Skeletal muscle cell (primary cell): ENCODE data around the gene CSTPP1.
"Not testable (repeated sequence)": the region's sequence is repeated elsewhere in the genome, so short reads cannot be mapped to it uniquely, and the experiment has no call there.

Experiments used
- DNase-seq: peaks from one replicate; pipeline ENCODE4 v3.0.0-alpha.2; 2010; ENCODE audit warnings: low read depth
- H3K4me3 ChIP-seq: 2 replicates; pipeline ENCODE4 v1.5.1; 2011; ENCODE audit warnings: low read depth, mild to moderate bottlenecking, control low read depth, low read length, moderate library complexity

CSTPP1 gene

DNA sequence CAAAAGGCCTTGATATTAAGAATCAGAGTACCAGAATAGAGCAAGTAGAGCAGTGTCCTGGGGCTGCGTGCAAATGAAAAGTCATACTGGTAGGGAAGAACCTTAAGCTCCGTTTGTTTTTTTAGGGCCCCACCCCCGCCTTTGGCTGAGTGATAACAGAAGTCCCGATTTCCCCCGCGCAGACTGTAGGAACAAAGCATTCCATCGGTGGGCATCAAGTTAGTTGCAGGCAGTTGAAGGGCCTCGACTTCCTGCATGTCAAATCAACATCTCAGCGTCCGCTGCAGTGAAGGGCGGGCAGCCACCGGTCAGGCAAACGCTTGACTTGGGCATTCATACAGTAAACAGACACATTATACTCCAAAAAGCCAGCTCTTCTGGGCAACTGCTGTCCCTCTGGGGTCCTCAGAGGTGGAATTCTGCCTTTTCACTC lies 29.9 kb upstream of the CSTPP1 start:
- DNase-seq: no peak
- H3K4me3 ChIP-seq: no peak overlapping the region

DNA sequence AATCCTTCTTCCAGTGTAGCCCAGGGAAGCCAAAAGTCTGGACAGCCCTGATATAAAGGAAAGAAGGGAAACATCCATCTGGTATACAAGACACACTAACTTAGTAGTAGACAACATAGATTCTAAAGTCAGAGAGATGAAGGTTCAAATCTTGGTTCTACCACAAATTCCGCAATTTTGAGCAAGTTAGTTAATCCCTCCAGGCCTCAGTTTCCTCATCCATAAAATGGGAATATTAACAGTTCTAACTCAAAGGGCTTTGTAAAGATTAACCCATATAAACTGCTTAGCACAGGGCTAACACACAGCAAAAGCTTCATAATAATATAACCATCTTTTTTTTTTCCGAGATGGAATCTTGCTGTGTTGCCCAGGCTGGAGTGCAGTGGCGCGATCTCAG lies 29.0 kb upstream of the CSTPP1 start:
- no peak for DNase-seq
- no peak overlapping the region for H3K4me3 ChIP-seq

DNA sequence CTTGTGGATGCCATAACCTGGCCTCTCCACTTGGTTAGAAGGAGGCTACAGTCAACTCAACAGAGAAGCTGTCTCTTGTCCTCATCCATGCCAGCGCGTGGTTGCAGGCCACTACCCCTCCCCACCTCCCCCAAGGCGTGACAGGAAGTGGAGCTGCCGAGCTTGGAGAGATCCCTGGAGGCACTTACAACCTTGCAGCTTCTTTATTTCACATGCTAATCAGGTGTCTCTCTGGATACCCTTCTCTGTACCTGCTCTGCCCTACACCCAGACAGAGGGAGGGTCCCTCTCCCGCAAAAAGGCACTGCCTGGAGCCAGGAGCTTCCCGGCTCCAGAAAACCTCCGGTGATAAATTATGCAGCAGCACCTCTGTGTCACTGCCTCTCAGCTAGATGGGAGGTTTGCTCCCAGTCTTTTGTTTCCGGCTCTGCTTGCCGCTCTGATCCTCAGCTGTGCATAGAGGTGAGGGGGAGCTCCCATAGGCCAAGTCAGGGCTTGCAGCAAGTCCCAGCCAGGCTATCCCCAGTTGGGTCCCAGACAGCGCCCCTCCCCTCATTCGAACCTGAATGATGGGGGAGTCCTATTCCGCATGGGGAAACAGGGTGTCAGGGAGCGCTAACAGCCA lies 23.9 kb upstream of the CSTPP1 start:
- DNase-seq: no peak
- no peak overlapping the region for H3K4me3 ChIP-seq

DNA sequence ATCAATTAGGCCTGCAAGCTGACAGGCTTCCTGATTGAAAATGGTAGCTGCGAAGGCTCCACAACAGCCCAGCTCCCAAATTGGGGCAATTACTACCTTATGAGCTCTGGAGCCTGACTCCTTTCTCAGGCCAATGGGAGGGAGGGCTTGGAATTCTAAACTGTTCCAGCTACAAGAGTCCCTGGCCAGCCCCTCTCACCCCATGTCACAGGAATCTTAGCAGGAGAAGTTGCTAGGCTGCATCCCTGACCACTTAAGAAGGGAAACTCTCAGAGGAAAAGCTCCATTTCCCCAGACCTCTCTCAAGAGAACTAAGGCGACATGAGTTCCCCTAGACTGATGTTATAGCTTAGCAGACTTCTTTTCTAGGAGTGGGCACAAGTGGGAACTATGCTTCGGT lies 23.1 kb upstream of the CSTPP1 start:
- DNase-seq: no peak

DNA sequence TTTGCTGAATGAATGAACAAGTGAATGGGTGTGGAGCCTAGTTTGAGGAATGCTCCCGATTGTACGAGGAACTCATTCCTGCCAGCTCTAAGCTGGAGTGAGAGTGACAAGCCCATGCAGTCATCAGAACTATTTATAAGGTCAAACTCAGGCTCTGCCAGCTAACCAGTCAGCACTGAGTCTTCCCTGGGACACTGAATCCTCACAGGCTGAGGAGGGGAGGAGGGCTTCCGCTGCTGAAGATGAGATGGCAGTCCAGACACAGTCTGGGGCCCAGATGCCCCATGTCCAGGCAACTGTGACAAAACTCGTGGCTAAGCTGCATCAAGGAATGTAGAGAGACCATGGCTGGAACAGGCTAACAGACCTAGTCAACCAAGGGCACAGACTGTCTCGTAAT lies 22.2 kb upstream of the CSTPP1 start:
- H3K4me3 ChIP-seq: no peak overlapping the region
- peak; percentile 14 for DNase-seq

More for the DNA sequence above, 23.1 kb upstream of the CSTPP1 start:
- H3K4me3 ChIP-seq: no peak overlapping the region

DNA sequence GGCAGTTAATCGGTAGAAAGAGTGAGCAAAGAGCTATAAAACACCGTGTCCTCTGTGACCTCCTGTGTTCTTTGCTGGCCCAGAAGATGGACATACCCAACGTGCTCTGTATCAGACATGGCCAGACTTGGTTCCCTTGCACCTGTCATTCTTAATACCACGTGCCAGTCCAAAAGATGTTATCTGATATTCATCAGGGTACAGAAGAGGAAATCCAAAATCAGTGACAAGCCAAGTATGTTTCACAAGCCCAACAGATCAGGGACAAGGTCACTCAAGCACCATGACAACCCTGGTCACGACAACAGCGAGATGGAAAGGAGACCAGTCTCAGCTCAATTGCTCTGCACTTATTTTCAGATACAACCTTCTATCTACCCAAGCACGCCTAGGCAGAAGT lies 21.7 kb upstream of the CSTPP1 start:
- DNase-seq: no peak
- H3K4me3 ChIP-seq: no peak overlapping the region

DNA sequence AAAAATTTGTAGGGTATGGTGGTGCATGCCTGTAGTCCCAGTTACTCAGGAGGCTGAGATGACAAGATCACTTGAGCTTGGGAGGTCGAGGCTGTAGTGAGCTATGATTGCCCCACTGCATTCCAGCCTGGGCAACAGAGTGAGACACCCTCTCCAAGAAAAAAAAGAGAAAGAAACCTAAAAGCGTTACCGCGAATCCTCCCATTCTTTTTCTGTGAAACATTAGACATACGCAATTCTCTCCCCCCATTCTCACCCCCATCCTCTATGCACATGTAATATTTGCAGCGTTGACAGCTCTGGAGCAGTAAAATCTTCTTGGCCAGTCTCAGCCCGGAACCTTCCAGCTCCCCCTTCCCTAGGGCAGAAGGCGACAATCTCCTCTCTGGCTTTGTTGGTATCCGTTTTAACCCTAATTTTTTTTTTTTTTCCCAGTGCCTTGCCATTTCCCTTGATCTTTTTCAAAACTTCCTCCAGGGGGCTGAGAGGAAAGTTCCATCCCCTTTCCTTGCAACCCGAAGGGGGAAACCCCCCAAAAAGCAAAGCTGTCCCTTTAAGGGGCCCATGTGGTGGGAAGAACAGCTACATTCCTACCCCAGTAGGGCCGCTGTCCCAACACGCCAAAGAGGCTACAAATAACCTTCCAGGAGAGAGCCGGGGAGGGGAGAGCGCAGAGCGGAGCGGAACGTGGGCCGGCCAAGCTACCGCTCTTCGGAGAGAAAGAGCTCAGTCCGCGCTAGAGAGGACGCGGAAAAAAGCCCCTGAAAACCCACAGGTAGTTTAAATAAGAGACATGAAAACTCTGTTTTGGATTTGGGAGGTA lies 20.1 kb upstream of the CSTPP1 start:
- peak; percentile 58 for DNase-seq
- H3K4me3 ChIP-seq: peak overlapping the region; percentile 65

DNA sequence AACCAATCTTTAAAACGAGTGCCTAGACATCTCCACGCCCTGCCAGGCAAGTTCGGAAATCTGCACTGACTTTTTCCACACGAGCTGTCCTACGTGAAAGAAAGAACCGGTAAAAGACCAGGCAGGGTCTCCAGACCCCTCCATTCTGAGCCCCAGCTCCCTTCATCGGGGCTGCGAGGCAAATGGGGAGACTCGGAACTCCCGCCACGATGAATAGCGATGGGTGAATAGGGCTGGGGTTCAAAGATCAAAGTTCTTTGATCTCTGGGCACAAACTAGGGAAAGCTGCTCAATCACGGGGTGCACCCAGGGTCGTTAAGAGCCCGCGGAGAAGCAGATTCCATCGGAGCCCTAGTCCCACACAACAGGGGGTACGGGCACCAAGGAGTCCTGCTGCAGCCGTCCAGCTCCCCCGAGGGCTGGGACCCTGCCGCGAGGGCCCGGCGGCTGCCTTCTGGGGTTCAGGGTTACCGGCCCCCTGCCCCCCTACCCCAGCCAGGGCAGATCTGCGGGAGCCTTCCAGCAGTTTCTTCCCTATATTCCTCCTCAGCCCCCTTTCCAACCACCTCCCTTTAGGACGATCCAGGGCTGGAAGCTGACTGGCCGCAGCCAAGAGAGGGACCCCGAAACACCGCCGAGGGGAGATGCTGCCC lies 19.3 kb upstream of the CSTPP1 start:
- H3K4me3 ChIP-seq: peak overlapping the region; percentile 65
- DNase-seq: no peak

DNA sequence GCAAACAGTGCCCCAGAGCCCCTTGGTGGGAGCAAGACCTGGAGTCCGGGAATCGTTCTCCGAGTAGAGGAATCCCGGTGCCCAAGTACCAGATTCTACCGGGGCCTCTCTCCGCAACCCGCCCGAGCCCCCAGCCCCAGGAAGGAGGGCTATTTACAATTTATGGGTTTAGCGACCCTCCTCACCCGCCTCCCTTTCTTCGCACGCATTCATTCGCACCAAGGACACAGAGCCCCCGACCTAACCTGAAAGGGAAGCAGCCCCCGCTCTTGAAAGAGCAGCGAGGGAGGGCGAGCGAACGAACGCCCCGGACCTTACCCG lies 18.8 kb upstream of the CSTPP1 start:
- peak overlapping the region; percentile 65 for H3K4me3 ChIP-seq
- no peak for DNase-seq

DNA sequence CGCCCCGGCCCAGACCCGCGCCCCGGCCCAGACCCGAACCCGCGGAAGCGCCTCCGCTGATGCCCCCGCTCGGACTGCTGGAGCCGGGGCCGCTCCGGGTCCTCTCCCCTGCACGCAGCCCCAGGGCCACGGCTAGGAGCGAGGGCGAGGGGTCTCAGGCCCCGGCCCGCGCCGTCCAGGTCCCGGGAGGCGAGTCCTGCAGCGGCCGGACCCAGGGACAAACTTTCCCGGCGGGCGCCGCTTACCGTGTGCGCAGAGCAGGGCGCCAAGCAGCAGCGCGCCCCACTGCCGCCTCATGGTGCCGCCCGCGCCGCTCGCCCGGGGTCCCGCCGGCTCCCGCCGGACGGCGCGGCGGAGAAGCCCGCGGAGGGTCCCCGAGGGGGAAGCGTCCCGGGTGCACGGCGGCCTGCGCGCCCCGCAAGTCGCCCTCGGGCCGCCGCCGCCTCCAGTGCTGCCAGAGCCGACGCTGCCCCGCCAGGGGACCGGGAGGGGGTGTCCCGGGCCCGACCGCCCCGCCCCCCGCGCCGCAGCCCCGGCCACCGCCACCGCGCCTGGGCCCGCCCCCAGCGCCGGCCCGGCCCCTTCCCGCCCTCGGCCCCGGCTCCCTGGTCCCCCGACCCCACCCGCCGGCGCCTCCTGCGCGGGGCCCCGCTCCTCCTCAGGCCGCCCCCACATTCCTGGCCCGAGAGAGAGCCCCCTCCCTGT lies 18.3 kb upstream of the CSTPP1 start, which contains the start of gene LRP4:
TSS of gene LRP4 (minus strand) at position 468 of the 705 bp plus-strand sequence. CDS start at position 297, 171 bp downstream.
- peak within 1 kb of the TSS; percentile 65 for H3K4me3 ChIP-seq
- no peak for DNase-seq

DNA sequence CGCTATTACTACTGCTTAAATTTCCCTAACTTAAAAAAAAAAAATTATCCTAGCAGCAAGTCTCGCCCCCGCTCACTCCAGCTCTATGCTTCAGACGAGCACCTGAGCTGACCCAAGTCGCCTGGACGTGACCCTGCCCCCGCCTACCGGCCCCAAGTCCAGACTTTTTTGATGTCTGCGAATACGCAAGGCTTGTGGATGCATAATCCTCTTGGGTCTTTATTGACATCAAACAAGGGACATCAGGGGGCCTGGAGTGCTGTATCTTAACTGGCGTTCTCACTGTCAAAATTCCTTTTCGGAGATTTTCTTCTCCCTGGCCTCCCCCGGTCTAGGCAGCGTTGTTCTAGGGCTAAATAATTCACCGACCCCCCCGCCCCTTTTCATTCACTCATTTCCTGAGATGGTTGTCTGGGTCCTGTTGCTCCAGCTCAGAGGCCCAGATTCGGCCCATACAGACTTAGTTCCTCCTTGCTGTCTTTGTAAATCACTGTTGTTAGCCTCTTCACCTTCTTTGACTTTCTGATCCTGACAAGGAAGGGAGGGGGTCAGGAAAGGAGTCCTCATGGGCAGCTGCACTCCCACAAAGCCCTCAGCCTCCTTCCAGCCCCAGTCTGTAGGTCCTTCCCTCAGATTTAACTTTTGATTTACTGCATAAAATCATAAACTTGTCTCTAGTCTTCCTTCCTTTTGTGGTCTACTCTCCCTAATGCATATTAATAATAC lies 17.6 kb upstream of the CSTPP1 start:
- DNase-seq: no peak

DNA sequence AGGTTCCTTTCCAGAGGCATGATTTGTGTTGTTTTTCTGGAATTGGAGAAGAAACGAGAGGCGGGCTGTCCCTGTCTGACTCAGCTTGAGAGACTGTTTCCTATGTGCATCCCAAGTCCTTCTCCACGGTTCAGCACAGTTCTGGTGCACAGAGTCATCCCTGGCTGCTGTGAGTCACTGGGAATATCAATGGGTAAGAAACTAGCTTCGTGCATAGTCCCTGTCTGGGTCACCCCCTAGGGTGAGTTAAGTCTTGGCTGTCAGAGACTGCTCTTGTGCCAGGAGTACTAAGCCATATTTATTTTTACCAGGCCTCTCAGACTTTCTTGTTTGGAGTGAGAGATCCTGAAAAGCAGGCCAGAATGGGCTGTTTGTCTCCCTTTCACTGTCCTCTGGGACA lies 15.8 kb upstream of the CSTPP1 start:
- no peak overlapping the region for H3K4me3 ChIP-seq
- DNase-seq: peak; percentile 98

More for the DNA sequence above, 17.6 kb upstream of the CSTPP1 start:
- H3K4me3 ChIP-seq: peak overlapping the region; percentile 65

DNA sequence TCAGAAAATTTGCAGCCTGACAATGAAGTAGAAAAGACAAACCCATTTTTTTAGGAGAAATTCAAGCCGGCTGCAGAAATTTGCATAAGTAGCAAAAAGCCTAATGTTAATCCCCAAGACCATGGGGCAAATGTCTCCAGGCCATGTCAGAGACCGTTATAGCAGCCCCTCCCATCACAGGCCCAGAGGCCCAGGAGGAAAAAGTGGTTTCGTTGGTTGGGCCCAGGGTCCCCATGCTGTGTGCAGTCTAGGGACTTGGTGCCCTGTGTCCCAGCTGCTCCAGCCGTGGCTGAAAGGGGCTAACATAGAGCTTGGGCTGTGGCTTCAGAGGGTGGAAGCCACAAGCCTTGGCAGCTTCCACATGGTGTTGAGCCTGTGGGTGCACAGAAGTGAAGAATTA lies 8.6 kb upstream of the CSTPP1 start:
- not testable (repeated sequence) for DNase-seq

DNA sequence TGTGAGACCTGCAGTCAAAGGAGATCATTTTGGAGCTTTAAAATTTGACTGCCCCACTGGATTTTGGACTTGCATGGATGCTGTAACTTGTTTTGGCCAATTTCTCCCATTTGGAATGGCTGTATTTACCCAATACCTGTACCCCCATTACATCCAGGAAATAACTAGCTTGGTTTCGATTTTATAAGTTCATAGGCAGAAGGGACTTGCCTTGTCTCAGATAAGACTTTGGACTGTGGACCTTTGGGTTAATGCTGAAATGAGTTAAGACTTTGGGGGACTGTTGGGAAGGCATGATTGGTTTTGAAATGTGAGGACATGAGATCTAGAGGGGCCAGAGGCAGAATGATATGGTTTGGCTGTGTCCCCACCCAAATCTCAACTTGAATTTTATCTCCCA lies 7.9 kb upstream of the CSTPP1 start:
- not testable (repeated sequence) for DNase-seq, H3K4me3 ChIP-seq

More for the DNA sequence above, 8.6 kb upstream of the CSTPP1 start:
- H3K4me3 ChIP-seq: not testable (repeated sequence)

DNA sequence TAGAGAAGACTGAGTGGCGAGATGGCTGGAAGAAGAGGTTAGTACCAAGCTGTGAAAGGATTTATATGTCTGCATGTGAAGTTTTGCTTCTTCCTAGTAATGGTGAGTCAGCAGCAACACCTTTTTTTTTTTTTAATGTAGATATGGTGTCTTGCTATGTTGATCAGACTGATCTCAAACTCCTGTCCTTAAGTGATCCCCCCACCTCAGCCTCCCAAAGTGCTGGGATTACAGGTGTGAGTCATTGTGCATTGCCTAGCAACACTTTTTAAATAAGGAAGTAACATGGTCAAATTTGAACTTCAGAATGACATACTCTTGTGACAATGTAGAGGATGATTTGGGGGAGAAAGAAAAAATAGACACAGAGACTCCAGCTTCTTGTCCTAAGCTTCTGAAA lies 6.5 kb upstream of the CSTPP1 start:
- H3K4me3 ChIP-seq: no peak overlapping the region
- DNase-seq: no peak

DNA sequence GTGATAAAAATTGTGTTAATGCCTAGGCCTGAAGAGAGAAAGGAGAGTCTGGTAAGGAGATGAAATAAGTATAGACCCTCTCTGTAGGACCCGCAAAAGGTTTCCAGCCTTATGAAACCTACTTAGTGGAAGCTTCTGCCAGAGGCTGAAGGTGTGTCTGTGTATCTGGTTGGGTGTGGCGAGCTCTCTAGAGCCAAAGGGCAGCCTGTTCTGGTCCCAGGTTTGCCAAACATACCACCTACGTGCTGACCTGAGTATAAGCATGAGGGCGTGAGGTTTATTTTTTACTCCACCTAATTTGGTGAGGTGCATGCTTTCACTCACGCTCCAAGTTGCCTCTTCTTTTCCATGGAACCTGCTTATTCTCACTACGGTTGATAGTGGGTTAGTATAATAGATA lies 5.6 kb downstream of the CSTPP1 start:
- DNase-seq: no peak
- no peak overlapping the region for H3K4me3 ChIP-seq

DNA sequence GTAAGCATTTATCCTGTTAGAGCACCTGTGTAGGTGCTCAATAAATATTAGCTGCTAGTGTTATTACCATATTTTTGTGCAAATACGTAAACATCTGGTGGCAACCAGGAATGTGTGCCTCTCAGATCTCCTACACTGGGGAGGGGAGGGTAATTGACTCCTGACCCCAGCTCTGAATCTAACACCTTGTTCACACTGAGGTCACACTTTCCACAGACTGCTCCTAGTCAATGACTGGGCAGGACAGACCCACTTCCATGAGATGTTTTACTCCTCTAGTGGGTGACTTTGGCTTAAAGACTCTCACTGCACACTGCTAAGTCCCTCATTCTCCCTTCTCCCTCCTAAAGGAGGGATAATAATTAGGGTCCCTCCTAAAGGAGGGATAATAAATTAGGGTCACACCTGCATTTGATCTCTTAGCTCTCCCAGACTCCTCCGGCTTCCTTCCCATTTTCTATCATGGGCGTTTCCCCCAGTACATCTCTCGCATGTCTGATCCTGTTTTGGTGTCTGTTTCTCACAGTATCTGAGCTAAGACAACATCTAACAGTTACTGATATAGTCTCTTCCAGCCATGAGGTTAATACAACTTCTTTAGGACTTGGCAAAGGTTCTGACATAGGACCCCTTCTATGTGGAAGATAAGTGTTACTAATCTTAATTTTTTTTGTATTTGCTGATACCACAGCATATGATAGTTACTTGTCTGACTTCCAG lies 8.0 kb downstream of the CSTPP1 start:
- H3K4me3 ChIP-seq: no peak overlapping the region
- no peak for DNase-seq

DNA sequence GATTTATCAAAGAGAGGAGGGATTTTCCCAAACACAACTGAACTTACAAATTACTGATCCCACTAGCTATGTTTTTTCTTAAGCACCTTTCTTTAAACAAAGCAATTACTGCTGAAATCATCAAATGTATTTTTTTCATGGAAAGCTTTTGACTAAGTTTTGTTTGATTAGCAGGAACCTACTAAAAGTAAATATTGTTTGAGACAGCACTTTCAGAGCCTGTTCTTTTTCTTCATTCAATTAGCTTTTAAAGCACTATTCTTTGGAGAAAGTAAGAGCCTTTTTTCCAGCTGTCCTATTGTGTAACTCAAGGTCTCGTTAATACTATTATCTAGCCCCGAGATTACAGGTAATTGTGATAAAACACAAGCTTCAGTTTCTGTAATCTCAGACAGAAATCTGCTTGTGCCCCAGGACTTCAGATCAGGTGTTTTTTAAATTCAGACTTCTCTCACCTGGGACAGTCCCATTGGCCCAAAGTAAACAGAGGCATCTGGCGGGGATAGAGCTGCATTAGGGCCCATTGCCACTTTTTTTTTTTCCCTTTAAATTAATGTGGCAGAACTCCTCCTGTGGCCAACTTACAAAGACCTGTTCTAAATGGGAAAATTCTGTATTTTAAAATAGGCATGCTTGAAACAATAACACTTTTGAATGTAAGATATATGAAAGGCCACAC lies 11.0 kb downstream of the CSTPP1 start:
- H3K4me3 ChIP-seq: no peak overlapping the region
- DNase-seq: no peak
